ENCODE measurements around the gene TSC2.

Gene TSC2

GRCh38 chr16:2047330-2048115 is at the start of gene TSC2, which contains the start of gene NTHL1:
Gene TSC2 (plus strand): TSS chr16:2047985. CDS start chr16:2048616, 631 bp downstream.
Gene NTHL1 (minus strand): TSS chr16:2047834. CDS start chr16:2047823, 11 bp downstream.
- intact Hi-C loops (cut with DNase I), result no loop called here
- DNase-seq, result peak; percentile 94 to 100 (median 99)

- intact Hi-C loops (cut with DNase I), result no loop called here
These were observed 49.4 kb upstream of the TSC2 start for GRCh38 chr16:1998360-1998835.

GRCh38 chr16:1998852-1999801 is 48.7 kb upstream of the TSC2 start:
- DNase-seq, result no peak

More at GRCh38 chr16:1998360-1998835, 49.4 kb upstream of the TSC2 start:
- DNase-seq, result no peak

GRCh38 chr16:1999866-2000514 is 47.8 kb upstream of the TSC2 start:
- intact Hi-C loops (cut with DNase I), result no loop called here
- peak in 28 of 42 donors; percentile 30 to 87 (median 58) for DNase-seq

More at GRCh38 chr16:1998852-1999801, 48.7 kb upstream of the TSC2 start:
- intact Hi-C loops (cut with DNase I), result no loop called here

GRCh38 chr16:2001035-2001434 is 46.8 kb upstream of the TSC2 start:
- intact Hi-C loops (cut with DNase I), result no loop called here
- DNase-seq, result no peak

- no peak for DNase-seq
- intact Hi-C loops (cut with DNase I), result no loop called here
These were observed 46.1 kb upstream of the TSC2 start for GRCh38 chr16:2001456-2002355.

- intact Hi-C loops (cut with DNase I), result no loop called here
- DNase-seq, result no peak
These were observed 45.2 kb upstream of the TSC2 start for GRCh38 chr16:2002406-2003230.

GRCh38 chr16:2003231-2003826 is 44.5 kb upstream of the TSC2 start:
- DNase-seq, result no peak
- intact Hi-C loops (cut with DNase I), result no loop called here

- intact Hi-C loops (cut with DNase I), result no loop called here
- peak in 41 of 42 donors; percentile 42 to 90 (median 77) for DNase-seq
These were observed 43.8 kb upstream of the TSC2 start for GRCh38 chr16:2003827-2004641.

GRCh38 chr16:2004795-2005517 is 42.8 kb upstream of the TSC2 start:
- intact Hi-C loops (cut with DNase I), result no loop called here
- no peak for DNase-seq

GRCh38 chr16:2005646-2006045 is 42.1 kb upstream of the TSC2 start:
- peak in 1 of 42 donors; percentile 16 for DNase-seq
- intact Hi-C loops (cut with DNase I), result no loop called here

- intact Hi-C loops (cut with DNase I), result no loop called here
These were observed 41.5 kb upstream of the TSC2 start for GRCh38 chr16:2006317-2006716.

GRCh38 chr16:2007081-2007836 is 40.5 kb upstream of the TSC2 start:
- intact Hi-C loops (cut with DNase I), result no loop called here
- DNase-seq, result no peak

More at GRCh38 chr16:2006317-2006716, 41.5 kb upstream of the TSC2 start:
- DNase-seq, result no peak

- no peak for DNase-seq
These were observed 39.7 kb upstream of the TSC2 start for GRCh38 chr16:2008009-2008526.

More at GRCh38 chr16:2008009-2008526, 39.7 kb upstream of the TSC2 start:
- intact Hi-C loops (cut with DNase I), result no loop called here
